GM10266 (cell line): Measurements from ENCODE around the gene ADARB2.

ENCODE experiments used
- DNase-seq: peaks from one replicate; pipeline ENCODE4 v3.0.0; 2012; ENCODE audit errors: extremely low spot score
- TF ChIP-seq, protein P1 (sequence below): IDR thresholded peaks from 2 replicates; pipeline ENCODE4 v1.5.1; 2012; ENCODE audit warnings: mild to moderate bottlenecking, low read depth; ENCODE audit not compliant: control insufficient read depth, insufficient read depth; ENCODE audit errors: missing control alignments

Gene ADARB2

DNA sequence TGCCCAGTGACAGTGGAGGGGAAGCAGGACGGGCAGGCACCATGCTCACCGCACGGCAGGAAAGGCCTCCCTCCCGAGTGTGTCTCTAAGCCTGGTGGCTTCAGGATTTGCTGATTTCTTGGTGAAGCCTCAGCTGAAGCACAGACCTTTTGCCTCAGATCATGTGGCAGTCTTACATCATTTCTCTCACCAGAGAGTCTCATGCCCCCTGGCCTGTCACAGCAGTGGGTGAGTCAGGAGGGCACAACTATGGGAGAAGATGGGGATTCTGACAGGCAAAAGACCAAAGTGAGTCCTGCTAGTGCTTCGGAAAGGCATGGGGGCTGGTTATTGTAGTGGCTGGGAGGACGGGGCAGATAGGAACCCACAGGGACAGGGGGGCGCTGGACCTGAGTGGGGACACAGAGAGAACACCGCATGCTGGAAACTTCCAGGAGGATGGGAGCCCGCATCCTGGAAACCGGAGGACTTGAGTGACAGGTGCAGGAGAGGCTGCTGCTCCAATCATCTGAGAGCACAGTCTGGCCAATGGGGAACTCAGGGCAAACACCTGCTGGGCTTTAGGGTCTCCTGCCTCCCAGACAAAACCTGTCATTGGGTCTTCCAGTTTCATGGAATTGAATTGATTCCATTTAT is 166.8 kb downstream of the ADARB2 start:
- DNase-seq = no peak
- TF ChIP-seq, protein P1, sequence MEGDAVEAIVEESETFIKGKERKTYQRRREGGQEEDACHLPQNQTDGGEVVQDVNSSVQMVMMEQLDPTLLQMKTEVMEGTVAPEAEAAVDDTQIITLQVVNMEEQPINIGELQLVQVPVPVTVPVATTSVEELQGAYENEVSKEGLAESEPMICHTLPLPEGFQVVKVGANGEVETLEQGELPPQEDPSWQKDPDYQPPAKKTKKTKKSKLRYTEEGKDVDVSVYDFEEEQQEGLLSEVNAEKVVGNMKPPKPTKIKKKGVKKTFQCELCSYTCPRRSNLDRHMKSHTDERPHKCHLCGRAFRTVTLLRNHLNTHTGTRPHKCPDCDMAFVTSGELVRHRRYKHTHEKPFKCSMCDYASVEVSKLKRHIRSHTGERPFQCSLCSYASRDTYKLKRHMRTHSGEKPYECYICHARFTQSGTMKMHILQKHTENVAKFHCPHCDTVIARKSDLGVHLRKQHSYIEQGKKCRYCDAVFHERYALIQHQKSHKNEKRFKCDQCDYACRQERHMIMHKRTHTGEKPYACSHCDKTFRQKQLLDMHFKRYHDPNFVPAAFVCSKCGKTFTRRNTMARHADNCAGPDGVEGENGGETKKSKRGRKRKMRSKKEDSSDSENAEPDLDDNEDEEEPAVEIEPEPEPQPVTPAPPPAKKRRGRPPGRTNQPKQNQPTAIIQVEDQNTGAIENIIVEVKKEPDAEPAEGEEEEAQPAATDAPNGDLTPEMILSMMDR = no peak

- DNase-seq = no peak
- TF ChIP-seq, protein P1 = no peak
Measured at GRCh38 chr10:1569208-1569607, 168.1 kb downstream of the ADARB2 start.

GRCh38 chr10:1567742-1568495 is 169.4 kb downstream of the ADARB2 start:
- no peak for DNase-seq
- TF ChIP-seq, protein P1 = no peak

- DNase-seq = no peak
- TF ChIP-seq, protein P1 = no peak
Measured at GRCh38 chr10:1567152-1567551, 170.2 kb downstream of the ADARB2 start.

GRCh38 chr10:1564791-1565190 is 172.5 kb downstream of the ADARB2 start:
- no peak for DNase-seq
- TF ChIP-seq, protein P1 = no peak

GRCh38 chr10:1563028-1563427 is 174.3 kb downstream of the ADARB2 start:
- DNase-seq = no peak
- TF ChIP-seq, protein P1 = no peak

DNA sequence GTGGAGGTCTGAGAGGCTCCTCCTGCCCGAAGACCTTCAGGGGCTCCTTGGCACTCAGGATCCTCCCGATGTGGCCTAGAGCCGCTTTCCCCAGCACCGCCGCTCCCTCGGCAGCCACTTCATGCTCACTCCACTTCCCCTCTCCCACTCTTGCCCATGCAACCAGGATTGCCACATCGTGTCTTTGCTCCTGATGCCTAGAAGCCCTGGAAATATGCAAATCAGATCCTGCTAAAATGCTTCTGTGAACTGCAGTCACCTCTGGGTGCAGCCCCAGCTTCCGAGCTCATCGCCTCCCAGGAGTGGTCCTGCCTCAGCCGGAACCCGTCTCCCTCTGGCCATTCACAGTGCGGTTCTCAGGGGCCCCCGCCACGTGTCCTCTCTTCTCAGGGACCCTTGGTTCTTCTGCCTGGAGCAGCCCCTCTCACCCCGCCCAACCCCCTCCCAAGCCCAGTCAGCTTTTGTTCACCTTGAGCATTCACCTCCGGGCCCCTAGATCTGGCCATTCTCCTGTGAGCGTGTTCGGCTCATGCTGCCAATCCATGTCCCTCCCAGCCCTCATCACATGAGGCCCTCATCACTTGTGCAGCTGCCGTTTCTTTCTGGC is 175.5 kb downstream of the ADARB2 start:
- TF ChIP-seq, protein P1 = no peak
- no peak for DNase-seq
